Stimulated activated CD4-positive, alpha-beta T cell treated with anti-CD3 and anti-CD28 coated beads, Interleukin-2, amount 100 ng/mL, for 24 hours (primary cell): ENCODE measurements around the gene PRSS56.

Experiments
- DNase-seq, 2 donors: peaks; one replicate each; pipeline ENCODE4 v3.0.0-alpha.2; 2020

Gene PRSS56

GRCh38 chr2:232574674-232575403 is 54.7 kb downstream of the PRSS56 start:
- DNase-seq: no peak
